NCI-H748 (cell line): Measurements from ENCODE around the gene PYGM.
A peak's percentile ranks its signal among the peaks of the same experiment; 100 is the strongest.

Source experiments
- DNase-seq: peaks from one replicate; lab custom pipeline; 2025; ENCODE audit not compliant: unreplicated experiment; lab: John Stamatoyannopoulos, UW

PYGM gene

DNA sequence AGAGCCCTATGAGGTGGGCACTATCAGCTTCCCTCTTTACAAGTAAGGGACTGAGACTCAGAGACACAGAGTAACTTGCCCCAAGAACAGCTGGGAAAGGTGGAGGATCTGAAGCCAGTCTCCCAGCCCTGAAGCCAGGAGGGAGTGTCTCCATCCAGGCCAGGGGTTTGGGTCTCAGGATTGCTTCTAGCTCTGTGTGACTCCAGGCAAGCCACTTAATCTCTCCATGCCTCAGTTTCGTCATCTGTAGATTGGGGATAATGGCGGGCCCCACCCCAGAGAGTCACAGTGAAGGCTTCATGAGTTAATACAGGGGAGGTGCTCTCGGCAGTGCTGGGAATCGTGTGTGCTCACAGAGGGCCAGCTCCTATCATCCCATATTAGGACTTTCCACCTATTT is 32.7 kb upstream of the PYGM start:
- DNase-seq, result no peak

DNA sequence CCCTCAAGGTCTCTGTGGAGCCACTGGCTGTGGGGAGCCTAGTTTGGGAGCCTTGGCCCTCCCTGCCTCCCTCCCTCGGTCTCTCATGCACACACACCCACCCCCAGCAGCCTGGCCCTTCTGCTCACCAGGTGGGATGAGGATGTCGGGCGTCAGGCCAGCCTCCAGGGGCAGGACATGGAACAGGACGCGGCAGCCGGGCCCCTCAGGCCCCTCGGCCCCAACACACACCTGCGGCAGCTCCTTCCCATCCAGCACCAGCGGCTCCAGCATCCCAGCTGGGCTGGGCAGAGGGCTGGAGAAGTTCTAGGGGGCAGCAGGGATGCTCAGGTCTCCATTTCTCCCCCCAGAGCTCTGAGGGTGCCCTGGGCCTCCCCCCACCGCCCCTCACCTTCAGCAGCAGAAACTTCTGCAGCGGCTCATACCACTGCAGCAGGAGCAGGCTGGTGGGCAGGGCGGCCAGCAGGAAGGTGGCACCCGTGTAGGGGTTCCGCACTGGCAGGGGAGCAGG is 32.1 kb upstream of the PYGM start:
- DNase-seq, result no peak

DNA sequence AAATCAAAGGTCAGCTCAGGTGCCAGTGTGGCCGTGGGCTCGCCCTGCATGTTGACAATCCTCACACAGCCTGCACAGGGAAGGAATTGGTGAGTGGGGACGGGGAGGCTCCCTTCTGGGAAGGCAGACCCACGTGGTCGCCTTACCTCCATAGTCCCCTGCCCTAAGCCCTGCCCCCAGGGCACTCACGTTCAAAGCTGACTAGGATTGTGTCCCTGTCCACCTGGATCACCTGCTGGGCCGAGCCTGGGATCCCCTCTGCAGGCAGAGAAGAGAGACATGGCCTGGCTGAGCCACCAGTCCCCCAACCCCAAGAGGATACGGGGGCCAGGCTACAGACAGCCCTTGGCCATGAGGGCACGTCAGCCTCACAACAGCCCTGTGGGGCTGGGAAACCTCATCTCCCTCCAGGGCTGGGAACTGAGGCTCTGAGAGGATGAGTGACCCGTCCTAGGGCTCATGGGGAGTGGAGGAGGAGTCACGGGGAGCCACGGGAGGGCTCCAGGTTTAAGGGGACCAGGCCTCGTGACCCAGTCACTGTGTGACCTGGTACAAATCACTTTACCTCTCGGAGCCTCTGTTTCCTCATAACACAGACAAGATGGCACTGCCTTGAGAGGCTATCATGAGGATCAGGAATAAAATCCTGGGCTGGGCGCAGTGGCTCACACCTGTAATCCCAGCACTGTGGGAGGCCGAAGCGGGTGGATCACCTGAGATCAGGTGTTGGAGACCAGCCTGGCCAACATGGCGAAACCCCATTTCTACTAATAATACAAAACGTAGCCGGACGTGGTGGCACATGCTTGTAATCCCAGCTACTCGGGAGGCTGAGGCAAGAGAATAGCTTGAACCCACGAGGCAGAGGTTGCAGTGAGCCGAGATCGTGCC is 30.7 kb upstream of the PYGM start:
- DNase-seq, result no peak

DNA sequence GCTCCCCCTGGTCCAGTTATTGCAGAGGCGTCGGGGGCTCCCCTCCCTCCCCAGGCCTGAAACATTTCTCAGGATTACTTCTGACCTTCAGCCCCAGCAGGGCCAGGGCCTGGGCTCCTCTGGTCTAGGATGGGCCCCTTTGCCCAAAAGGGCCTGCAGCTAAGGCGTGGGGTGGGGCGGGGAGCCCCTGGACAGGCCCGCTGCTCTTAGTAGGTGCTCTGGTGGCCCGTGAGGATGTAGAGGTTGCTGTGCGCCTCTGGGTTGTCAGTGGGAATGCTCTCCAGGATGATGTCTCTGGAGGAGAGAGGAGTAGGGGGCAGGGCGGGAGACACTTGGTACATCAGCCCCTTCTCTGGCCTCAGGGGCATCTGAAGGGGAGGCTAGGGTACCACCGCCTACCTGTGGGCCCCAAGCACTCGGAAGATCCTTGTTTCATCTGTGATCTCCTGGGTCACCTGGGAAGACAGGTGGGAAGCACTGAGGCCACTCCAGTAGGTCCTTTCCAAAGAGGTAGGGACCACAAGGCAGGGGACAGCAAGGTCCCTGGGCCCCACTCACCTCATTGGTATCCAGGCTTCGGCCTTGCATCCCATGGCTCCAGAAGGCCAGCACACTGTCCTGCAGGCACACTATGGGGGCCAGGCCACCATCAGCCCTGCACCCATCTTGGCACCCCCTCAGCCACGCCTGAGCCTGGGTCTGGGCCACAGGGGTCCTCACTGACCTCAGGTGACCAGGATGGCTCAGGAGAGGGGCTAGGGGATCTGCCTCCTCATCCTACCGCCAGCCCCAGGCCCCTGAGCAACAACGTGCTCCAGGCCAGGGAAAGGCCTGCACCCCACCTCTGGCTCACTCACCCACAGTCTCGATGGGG is 29.8 kb upstream of the PYGM start:
- DNase-seq, result no peak

DNA sequence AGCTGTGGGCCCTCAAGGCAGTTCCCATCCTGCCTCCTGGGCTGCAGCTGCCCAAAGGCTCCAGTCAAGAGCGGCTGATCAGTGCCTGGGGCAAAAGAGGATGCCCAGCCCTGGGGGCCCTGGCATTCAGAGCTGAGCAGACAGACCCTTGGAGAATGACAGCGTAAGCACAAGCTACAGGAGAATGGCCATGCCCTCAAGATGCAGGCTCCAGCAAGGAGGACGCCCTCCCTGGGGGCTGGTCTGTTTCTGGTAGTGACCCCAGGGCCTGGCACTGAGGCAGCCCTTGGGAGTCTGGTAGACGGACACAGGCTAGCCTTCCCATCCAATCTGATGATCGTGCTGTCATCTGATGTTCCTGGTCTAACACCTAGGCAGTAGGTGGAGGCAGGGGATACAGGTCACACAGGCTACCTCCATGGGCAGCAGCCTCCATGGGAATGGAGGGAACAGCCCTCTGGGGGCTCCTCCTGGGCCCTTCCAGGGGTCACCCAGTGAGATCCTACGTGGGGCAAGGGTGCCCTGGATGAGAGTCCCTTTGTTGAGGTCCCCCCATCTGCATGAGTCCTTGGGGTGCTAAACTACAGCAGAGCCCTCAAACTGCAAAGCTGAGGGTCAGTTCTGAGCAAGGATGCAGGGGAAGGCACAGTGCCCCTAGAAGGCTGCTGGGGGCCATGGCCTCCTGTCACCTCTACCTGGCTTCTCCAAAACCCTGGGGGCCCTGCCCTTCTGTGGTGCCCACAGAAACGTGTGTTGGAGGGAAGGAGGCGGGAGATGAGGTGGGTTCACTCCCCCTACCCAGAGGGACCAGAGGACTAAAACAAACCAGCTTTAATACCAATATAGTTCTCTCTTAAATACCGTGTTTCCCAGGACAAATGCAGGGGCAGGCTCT is 28.8 kb upstream of the PYGM start:
- DNase-seq, result no peak

DNA sequence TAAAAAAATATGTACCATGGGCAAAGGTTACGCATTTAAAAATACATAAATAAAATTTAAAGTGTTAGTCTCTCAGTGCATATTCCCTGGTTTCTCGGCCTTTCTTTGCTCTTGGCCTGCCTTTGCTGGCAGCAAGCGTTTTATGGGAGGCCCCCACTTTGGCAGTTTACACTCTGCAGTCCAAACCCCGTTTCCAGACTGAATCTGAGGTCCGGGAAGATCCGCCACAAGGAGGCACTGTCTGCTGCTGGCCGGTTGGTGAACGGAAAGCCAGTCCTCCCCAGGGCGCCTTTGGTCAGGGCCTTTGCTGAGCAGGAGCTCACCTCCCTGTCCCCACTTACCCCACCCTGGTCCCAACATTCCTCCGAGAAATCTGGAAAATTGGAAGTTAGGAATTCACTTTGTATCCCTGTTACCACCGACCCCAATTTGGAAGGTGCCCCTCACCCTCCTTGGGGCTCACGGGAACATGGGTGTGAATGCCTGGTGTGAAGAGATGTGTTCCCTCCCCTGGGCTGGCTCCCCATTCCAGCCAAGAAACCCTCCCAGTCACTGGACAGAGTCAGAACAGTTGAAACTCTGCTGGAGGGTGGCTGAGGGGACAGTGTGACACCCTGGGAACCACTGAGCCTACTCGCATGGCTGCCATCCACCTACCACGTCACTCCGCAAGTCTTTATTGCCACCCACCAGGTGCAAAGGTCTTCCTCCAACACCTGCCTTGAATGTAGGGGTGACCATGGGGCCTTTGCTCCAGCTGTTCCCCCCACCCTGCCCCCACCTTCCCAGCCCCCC is 27.9 kb upstream of the PYGM start:
- peak; percentile 23 for DNase-seq

DNA sequence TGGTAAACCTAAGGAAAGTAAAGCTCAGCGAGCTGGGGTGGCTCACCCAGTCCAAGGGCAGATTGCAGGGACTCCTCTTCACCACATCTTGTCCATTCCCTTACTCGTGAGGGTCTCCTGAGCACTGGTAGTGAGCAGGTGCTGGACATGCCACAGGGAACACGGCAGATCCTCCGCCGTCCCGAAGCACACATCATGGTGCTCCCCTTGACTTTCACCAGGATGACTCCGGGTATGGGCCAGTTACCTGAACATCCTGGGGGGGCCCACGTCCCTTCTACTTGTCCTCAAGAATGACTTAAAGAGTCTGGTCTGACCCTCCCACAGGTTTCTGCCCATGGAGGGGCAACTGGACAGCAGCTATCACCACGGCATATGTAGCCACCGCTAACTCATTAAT is 26.5 kb upstream of the PYGM start:
- DNase-seq, result no peak

DNA sequence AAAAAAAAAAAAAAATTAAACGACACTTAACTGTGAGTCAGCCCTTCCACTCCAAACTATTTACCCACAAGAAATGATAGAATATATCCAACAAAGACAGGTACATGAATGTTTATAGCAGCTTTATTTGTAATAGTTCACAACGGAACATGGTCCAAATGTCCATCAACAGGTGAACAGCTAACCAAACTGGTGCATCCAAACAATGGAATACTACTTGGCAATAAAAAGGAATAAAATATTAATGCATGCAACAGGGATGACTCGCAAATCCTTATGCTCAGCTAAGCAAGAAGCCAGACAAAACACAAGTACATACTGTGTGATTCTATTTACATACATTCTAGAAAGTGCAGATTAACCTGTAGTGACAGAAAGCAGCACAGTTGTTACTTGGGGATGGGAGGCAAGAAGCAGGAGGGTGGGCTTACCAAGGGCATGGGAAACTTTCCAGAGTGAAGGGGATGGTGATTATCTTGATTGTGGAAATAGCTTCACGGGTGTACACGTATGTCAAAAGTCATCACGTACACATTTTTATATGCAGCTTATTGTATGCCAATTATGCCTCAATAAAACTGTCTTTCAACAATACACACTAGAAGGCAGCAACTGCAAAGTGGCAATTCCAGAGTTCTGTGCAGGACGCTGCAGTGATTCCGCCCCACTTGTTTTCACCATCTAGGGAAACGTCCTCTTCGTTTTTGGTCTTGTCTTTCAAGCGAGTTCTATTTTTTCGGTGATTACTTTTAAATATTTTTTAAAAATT is 25.2 kb upstream of the PYGM start:
- no peak for DNase-seq

DNA sequence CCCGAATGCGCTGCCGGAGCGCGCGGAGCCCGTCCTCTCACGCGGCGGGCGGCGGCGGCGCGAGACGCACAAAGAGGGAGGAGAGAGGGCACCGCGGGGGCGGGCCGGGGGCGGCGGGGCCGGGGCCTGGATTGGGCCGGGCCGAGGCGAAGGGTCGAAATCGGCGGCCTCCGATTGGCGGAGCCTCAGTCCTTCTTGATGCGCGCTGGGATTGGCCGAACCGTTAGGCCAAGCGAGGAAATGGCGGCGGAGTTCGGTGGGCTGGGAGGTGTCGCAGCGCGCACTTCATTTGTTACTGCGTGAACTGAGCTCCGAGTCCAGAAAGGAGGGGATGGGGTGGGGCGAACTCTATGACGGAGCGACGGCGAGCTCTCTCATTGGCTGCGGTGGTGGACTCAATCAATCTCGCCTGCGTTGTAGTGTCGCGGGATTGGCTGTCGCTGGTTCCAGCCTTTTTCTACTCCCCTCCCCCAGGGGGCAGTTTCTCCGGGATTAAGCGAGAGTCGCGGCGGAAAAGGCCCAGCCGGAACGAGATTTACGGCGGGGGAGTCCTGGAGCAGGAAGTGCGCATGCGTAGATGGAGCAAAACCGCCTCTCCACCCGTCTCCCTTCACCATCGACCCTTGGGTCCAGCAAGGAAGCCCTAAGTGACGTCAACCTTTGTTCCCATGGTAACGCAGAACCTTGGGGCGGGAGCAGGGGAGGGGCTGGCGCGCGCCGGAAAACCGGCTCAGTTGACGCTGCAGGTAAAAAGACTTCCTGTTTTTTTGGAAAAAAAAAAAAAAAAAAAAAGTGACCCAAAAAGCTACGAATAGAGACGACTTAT is 18.9 kb upstream of the PYGM start, which contains the start of gene SF1:
Gene SF1 (minus strand): TSS at position 70 of the 826 bp plus-strand sequence. CDS start 150 bp downstream, outside the sequence.
- DNase-seq, result peak; percentile 100

DNA sequence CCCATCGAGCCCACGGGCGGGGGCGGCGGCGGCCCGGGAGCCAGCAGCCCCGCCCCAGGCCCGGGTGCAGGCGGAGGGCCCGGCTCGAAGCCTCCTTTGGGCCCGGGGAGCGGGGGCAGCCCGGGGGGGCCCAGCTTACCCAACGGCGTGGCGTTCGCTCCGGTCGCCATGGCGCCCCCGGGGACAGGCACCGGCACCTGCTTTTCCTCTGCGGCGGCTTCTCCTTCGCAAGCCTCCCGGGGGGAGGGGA is 18.4 kb upstream of the PYGM start:
- no peak for DNase-seq

DNA sequence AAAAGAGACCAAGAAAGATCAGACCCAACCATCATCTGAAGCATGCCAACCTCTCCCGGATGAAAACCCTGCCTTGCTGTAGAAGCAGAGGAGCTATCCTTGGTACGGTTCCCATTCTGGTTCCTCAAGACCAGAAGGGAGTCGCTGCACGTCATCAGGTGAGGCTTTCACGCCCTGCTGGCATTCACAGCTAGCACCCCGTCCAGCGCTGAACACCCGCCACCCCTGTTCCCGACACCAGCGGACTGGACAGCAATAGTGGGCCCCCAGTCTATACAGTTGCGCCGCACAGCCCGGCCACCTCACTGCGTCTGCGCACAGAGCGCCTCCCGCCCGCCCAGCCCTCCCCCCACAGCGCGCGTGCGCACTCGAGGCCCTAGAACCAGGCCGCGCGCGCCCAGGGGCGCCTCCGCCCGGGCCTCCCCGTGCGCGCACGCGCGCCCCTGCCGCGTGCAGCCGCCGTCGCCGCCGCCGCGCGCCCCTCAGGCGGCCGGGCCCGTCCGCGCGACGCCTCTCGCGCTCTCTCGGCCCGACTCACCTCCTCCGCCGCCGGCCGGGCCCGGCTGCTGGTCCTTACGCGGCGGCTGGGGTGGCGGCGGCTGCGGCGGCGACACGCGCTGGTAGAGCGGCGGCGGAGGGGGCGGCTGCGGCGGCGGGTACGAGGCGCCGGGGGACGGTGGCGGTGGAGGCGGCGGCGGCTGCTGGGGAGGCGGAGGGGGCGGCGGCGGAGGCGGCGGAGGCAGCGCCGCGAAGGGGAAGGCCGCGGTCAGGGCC is 17.9 kb upstream of the PYGM start:
- DNase-seq, result peak; percentile 87

DNA sequence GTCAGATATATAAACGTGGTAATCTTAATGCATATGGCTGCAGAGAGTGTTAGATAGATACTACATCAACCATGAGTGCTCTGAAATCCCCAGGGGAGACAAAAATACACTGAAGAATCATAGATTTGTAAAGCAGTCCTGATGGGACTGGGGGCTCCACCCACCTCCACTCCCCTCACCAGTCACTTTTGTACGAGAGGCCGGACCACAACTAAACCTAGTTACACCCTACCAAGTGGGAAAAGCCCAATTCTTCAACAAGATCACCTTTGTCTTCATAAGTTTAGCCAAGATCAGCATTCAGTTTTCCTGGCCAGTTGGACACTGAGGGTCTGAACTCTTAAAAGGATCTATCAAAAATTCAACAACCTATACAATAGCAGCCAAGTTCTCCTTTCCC is 17.1 kb upstream of the PYGM start:
- DNase-seq, result no peak

DNA sequence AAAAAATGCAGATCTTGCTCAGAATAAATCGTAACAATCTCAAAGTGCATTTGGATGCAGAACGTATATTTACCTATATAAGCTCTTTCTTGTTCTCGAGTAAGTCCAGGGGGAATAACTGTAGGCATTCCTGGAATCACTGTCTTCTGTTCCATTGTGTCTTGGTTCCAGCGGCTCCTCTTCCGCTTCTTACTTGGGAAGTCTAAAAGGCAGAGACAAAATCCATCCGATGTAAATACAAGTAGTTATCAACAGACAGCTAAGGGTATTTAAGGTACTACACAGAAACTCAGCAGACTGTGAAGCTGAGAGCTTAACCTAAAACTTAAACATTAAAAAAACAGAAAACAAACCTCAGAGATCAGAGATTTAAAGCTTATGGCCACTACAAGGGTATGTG is 16.7 kb upstream of the PYGM start:
- DNase-seq, result no peak

DNA sequence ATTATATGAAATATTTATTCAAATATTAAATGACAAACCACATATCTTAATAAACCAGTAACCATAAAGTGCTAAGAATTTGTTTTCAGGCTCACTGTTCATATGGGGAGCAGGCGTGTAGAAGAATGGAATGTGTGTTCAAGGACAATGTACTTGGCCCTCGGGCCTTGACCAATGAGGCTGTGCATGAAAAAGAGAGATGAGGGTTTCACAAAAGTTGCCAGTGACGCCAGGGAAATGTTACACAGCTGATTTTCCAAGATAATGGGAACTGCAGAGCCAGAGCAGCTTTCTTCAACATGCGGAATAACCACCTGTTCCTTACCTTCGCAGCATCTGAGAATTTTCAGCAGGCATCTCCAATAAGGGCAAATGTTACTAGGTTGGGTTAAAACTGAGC is 14.4 kb upstream of the PYGM start:
- DNase-seq, result no peak

DNA sequence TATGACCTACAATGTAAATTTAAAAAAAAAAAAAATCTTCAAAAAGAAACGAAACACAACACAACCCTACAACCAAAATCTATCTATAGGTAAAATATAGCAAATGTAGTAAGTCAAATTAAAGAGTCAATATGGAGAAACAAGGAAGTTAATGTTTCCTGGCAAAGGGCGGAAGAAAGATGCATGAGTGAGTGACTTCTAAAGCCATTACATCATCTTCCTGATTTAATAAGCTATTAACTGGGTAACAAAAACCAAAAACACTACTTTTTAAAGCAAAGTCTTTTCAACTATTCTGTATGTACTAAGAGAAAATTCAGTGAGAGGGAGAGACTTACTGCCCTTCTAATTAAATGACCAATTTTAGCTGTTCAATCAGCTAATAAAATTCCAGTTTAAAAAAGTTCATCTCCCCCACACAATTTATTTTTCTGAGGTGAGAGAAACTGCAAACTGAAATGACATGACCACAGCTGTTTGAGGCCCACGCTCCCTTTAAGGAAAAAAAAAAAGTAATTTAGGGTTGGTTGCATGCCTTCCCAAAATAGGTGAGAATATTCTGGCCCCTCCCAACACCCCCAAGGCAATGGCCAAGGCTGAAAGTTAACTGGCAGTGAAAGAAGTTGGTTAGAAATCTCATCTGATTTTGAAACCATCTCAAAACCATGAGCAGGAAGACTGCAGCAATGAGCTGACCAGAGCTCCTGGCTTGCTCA is 12.7 kb upstream of the PYGM start:
- no peak for DNase-seq

DNA sequence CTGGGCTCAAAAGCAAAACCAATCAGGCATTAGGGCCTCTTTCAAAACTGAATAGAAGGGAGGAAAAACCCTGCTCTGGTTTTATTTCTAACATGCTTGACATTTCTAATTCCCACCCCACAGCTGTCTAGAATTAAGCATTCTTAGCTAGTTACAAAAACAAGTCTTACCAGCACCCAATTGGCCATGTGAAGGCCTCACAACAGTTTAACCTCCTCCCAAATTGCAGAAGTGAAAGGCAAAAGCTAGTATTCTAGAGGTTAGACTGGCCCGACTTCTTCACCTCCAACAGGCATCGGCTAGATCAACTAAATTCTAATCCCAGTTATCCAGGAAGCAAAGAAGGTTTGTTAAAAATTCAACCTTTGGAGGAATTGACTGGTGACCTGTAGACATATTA is 12.1 kb upstream of the PYGM start:
- DNase-seq, result no peak

DNA sequence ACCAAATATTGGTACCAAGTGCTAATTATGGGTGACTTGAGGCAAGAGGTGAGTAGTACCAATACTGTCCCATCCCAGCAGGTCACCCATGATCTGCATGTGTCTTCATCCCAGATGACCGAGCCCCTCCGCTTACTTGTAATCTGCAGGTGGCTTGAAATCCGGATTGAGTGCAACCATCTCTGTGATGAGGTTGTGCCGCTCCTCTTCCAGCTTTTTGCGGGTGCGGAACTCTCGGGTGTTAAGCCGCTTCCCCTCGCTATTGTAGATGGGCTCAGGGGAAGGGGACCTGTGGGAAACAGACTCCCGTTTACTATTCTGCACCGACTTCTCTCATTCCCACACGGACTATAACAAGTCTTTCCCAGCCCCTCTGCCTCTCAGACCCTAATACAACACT is 10.3 kb upstream of the PYGM start:
- DNase-seq, result no peak
